AG10803 (cell line): ENCODE measurements around the gene C17orf114.

Source experiments
- DNase-seq: peaks from one replicate; pipeline ENCODE4 v3.0.0; 2010; ENCODE audit warnings: low read depth
- H3K4me3 ChIP-seq: 2 replicates; pipeline ENCODE4 v1.5.1; 2011; ENCODE audit warnings: mild to moderate bottlenecking, low read length, control low read depth
- CTCF ChIP-seq: conservative IDR thresholded peaks from 2 replicates; pipeline ENCODE4 v1.5.1; 2011; ENCODE audit warnings: mild to moderate bottlenecking, low read length, control low read depth, inconsistent platforms

The C17orf114 gene

GRCh38 chr17:4810696-4811290 lies 8.7 kb upstream of the C17orf114 start:
- TF ChIP-seq CTCF = no peak
- no peak overlapping the region for H3K4me3 ChIP-seq
- DNase-seq = no peak

GRCh38 chr17:4808378-4808767 lies 6.2 kb upstream of the C17orf114 start:
- H3K4me3 ChIP-seq = no peak overlapping the region
- DNase-seq = no peak
- no peak for TF ChIP-seq CTCF

- TF ChIP-seq CTCF = no peak
- peak overlapping the region; percentile 69 for H3K4me3 ChIP-seq
- no peak for DNase-seq
Observed at GRCh38 chr17:4807605-4808377, 5.7 kb upstream of the C17orf114 start.

GRCh38 chr17:4806777-4807604 lies 4.9 kb upstream of the C17orf114 start, which contains the start of gene PLD2:
Gene PLD2 (plus strand): TSS chr17:4807152. CDS start chr17:4807773, 621 bp downstream.
- TF ChIP-seq CTCF = no peak
- DNase-seq = peak; percentile 70
- peak within 1 kb of the TSS; percentile 71 for H3K4me3 ChIP-seq

- no peak for TF ChIP-seq CTCF
- no peak for DNase-seq
- peak overlapping the region; percentile 71 for H3K4me3 ChIP-seq
Observed at GRCh38 chr17:4806456-4806776, 4.3 kb upstream of the C17orf114 start.

GRCh38 chr17:4800462-4801196 lies 1.5 kb downstream of the C17orf114 start:
- no peak overlapping the region for H3K4me3 ChIP-seq
- DNase-seq = no peak
- no peak for TF ChIP-seq CTCF
